BE2C (cell line): Measurements from ENCODE around the gene TRMT61A.

ENCODE experiments used
- DNase-seq: peaks from one replicate; pipeline ENCODE4 v3.0.0-alpha.2; 2020
- H3K27me3 ChIP-seq: fragments of 250-450 bp; sonication (Bioruptor Pico); 2 replicates; pipeline ENCODE4 v1.5.1; 2020; ENCODE audit warnings: mild to moderate bottlenecking
- H3K36me3 ChIP-seq: fragments of 250-450 bp; sonication (Bioruptor Pico); 2 replicates; pipeline ENCODE4 v1.5.1; 2020; ENCODE audit warnings: mild to moderate bottlenecking
- H3K4me1 ChIP-seq: fragments of 250-450 bp; sonication (Bioruptor Pico); 2 replicates; pipeline ENCODE4 v1.5.1; 2020
- H3K4me3 ChIP-seq: 2 replicates; pipeline ENCODE4 v1.5.1; 2011; ENCODE audit warnings: low read depth, low read length
- H3K9me3 ChIP-seq: fragments of 250-450 bp; sonication (Bioruptor Pico); 2 replicates; pipeline ENCODE4 v1.5.1; 2020
- TF ChIP-seq, protein P1 (sequence below): IDR thresholded peaks from 2 replicates; pipeline ENCODE4 v1.5.1; 2012; ENCODE audit warnings: mild to moderate bottlenecking, low read depth, low read length

TRMT61A gene

DNA sequence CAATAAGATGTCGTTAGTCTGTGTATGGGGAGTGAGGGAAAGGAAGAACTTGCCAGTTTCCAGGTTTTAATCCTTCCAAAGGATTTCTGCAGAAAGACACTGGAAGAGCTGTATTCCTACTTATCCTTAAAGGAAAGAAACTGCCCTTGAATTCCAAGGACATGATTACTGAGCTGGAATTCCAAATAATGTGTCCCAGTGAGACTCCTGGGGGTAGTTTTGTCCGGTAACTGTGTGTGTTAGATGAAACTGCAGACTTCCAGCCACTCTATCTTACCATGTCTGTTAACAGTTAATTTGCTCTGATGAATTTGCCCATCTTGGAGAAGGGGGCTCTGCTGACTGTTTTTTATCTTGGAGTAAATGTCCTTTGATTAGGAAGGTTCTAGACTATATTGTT lies 39.4 kb upstream of the TRMT61A start:
- Histone ChIP-seq H3K36me3 (peaks cover 63% of the 10 kb centered on the region), H3K4me1 (peaks cover 3% of the 10 kb centered on the region), H3K9me3 (no peaks in the 10 kb centered on the region), H3K27me3 (no peaks in the 10 kb centered on the region), H3K4me3 (no peak overlapping the region)
- TF ChIP-seq, protein P1, sequence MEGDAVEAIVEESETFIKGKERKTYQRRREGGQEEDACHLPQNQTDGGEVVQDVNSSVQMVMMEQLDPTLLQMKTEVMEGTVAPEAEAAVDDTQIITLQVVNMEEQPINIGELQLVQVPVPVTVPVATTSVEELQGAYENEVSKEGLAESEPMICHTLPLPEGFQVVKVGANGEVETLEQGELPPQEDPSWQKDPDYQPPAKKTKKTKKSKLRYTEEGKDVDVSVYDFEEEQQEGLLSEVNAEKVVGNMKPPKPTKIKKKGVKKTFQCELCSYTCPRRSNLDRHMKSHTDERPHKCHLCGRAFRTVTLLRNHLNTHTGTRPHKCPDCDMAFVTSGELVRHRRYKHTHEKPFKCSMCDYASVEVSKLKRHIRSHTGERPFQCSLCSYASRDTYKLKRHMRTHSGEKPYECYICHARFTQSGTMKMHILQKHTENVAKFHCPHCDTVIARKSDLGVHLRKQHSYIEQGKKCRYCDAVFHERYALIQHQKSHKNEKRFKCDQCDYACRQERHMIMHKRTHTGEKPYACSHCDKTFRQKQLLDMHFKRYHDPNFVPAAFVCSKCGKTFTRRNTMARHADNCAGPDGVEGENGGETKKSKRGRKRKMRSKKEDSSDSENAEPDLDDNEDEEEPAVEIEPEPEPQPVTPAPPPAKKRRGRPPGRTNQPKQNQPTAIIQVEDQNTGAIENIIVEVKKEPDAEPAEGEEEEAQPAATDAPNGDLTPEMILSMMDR: no peak
- no peak for DNase-seq

DNA sequence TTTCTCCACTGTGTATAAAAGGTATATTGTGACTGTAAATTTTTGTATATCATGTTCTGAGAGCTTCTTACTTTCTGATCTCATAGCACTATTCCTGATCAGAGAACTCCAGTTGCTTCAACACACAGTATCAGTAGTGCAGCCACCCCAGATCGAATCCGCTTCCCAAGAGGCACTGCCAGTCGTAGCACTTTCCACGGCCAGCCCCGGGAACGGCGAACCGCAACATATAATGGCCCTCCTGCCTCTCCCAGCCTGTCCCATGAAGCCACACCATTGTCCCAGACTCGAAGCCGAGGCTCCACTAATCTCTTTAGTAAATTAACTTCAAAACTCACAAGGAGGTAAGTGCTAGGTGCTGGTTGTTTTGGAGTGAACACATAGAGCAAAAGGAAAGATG lies 37.3 kb upstream of the TRMT61A start:
- Histone ChIP-seq H3K27me3 (no peaks in the 10 kb centered on the region), H3K4me3 (no peak overlapping the region), H3K4me1 (peaks cover 3% of the 10 kb centered on the region), H3K9me3 (no peaks in the 10 kb centered on the region), H3K36me3 (peaks cover 73% of the 10 kb centered on the region)
- DNase-seq: no peak
- TF ChIP-seq, protein P1: no peak

DNA sequence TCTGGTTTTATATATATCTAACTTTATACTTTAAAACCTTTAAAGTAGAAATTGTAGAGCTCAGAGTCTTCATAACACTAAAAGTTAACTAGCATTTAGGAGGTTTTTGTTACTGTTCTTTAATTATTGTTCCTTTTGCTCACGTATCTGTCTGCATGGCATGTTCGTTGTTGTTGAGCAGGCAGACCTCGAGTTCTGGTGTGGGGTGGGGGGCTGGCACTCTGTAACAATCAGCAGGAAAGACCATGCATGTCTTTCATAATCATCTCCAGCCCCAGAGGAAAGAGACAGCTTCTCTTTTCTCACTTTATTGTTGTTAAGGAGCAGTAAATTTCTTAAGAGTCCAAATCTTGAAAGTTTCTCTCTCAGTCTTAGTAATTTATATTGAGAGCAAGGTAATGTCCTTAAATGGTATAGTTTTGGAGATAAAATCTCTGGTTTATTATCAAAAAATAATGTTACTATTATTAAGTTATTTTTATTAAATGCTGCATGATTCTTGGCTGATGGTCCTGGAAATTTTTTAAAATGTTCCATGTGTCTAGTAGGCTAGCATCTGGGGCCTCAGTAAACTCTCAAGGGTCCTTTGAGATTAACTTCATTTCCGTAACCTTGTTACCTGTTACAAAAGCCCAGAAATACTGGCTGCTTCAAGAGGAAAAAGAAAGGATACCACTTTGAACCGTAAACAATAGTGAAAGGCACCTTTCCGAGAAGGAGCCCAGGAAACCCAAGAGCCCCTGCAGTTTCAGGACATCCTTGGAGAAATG lies 36.7 kb upstream of the TRMT61A start:
- no peaks in the 10 kb centered on the region for H3K9me3 ChIP-seq
- H3K4me1 ChIP-seq: peaks cover 3% of the 10 kb centered on the region
- H3K36me3 ChIP-seq: peaks cover 76% of the 10 kb centered on the region
- TF ChIP-seq, protein P1: no peak
- DNase-seq: no peak
- H3K27me3 ChIP-seq: no peaks in the 10 kb centered on the region
- no peak overlapping the region for H3K4me3 ChIP-seq

DNA sequence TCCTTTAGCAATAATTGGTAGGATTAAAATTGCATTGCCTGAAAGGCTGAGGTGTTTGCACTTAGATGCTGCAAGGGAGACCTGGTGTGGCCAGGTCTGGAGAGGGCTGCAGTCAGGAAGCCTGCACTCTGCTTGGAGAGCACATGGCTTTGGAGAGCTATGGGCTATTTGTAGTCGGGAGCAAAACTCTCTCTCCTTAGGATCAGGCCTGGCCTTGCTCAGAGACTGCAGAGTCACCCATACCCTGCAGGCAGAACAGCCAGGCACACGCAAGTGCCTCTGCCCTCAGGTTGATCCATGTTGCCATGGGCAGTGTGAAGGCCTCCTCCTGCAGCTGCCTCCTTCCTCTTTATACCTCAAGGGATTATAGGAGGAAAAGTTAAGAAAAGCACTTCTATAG lies 33.1 kb upstream of the TRMT61A start:
- no peaks in the 10 kb centered on the region for H3K9me3 ChIP-seq
- no peaks in the 10 kb centered on the region for H3K27me3 ChIP-seq
- DNase-seq: no peak
- H3K4me3 ChIP-seq: no peak overlapping the region
- TF ChIP-seq, protein P1: no peak
- H3K36me3 ChIP-seq: peaks cover 60% of the 10 kb centered on the region
- H3K4me1 ChIP-seq: peaks cover 8% of the 10 kb centered on the region

DNA sequence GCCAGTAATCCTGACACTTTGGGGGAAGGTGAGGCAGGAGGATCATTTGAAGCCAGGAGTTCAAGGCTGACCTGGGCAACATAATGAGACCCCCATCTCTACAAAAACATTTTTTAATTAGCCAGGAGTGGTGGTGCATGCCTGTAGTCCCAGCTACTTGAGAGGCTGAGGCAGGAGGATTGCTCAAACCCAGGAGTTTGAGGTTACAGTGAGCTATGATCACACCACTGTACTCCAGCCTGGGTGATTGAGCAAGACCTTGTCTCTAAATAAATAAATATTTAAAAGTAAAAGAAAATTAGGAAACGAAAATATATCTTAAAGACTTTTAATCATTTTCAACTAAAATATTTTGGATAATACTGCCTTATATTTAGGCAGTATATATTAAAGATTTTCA lies 32.2 kb upstream of the TRMT61A start:
- Histone ChIP-seq H3K27me3 (no peaks in the 10 kb centered on the region), H3K9me3 (no peaks in the 10 kb centered on the region), H3K36me3 (peaks cover 66% of the 10 kb centered on the region), H3K4me1 (peaks cover 15% of the 10 kb centered on the region), H3K4me3 (no peak overlapping the region)
- DNase-seq: no peak
- TF ChIP-seq, protein P1: no peak

DNA sequence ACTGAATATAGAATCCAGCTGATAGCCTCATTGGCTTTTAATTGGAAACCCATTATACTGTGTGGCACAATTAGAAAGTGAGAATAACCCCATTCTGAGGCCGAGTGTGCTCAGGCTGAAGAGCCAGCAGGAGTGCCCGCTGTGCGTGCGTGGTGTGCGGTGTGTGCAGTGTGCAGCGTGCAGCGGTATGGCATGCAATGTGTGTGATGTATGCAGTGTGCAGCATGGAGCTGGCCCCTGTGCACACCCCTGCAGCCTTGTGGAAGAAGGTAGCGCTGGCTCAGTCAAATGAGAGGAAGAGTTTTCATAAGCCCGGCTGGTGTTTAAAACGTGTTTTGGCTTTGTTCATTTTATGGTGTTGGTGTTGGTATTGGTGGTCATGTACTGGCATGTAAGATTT lies 29.3 kb upstream of the TRMT61A start:
- peaks cover 69% of the 10 kb centered on the region for H3K36me3 ChIP-seq
- no peaks in the 10 kb centered on the region for H3K9me3 ChIP-seq
- no peak overlapping the region for H3K4me3 ChIP-seq
- H3K4me1 ChIP-seq: peaks cover 11% of the 10 kb centered on the region
- TF ChIP-seq, protein P1: no peak
- no peaks in the 10 kb centered on the region for H3K27me3 ChIP-seq
- DNase-seq: no peak
